PC-3 (cell line): Measurements from ENCODE around the gene RFWD3. TPM values are rescaled to one million over a fixed set of nuclear protein-coding genes. Genes with fewer than 3 reads are reported as not detected.
A peak's percentile ranks its signal among the peaks of the same experiment; 100 is the strongest.

Experiments
- ATAC-seq: fragments of 200-7000 bp; cut with Tn5 transposase; 2 replicates; pipeline ENCODE4 v1.9.1; 2020; ENCODE audit warnings: mild to moderate bottlenecking, moderate library complexity
- BruUV-seq: library from RNA; stranded (reverse); fragments of 400-500 nt; replicated peaks from 2 replicates; lab custom pipeline; 2021; lab: Mats Ljungman, UMichigan
- CTCF ChIA-PET: fragments of 300-600 bp; sonication (Branson Sonifier 250); formaldehyde crosslinking; loops from one replicate; lab custom pipeline; 2022; ENCODE audit warnings: antibody characterized with exemption; lab: Charles Lee
- POLR2A ChIA-PET: fragments of 300-600 bp; sonication (Branson Sonifier 250); formaldehyde crosslinking; loops from one replicate; lab custom pipeline; 2022; ENCODE audit warnings: antibody characterized with exemption; ENCODE audit not compliant: unreplicated experiment; lab: Charles Lee
- DNase-seq: peaks from one replicate; pipeline ENCODE4 v3.0.0-alpha.2; 2015
- H2AFZ ChIP-seq: fragments of 300-600 bp; sonication (generic); 2 replicates; pipeline ENCODE4 v1.6.0; 2016; ENCODE audit warnings: antibody characterized with exemption, low read length
- H3F3A ChIP-seq: fragments of 300-600 bp; sonication (generic); one replicate; pipeline ENCODE4 v1.6.0; 2017; ENCODE audit warnings: antibody characterized with exemption, low read length, control low read depth, mild to moderate bottlenecking; ENCODE audit not compliant: unreplicated experiment
- H3K27ac ChIP-seq: fragments of 300-600 bp; sonication (generic); 2 replicates; pipeline ENCODE4 v1.5.1; 2016; ENCODE audit warnings: mild to moderate bottlenecking, low read length
- H3K27me3 ChIP-seq: fragments of 300-600 bp; sonication (generic); 2 replicates; pipeline ENCODE4 v1.6.1; 2016; ENCODE audit warnings: low read length, mixed read lengths
- H3K36me3 ChIP-seq: fragments of 300-600 bp; sonication (generic); 2 replicates; pipeline ENCODE4 v1.6.1; 2016; ENCODE audit warnings: low read depth, mixed run types, low read length, mixed read lengths
- H3K4me1 ChIP-seq: fragments of 300-600 bp; sonication (generic); 2 replicates; pipeline ENCODE4 v1.5.1; 2016; ENCODE audit warnings: low read length; ENCODE audit not compliant: insufficient read depth
- H3K4me2 ChIP-seq: fragments of 300-600 bp; sonication (generic); 2 replicates; pipeline ENCODE4 v1.6.0; 2016; ENCODE audit warnings: low read length
- H3K4me3 ChIP-seq: fragments of 300-600 bp; sonication (generic); 2 replicates; pipeline ENCODE4 v1.5.1; 2016; ENCODE audit warnings: mild to moderate bottlenecking, low read length, mixed read lengths
- H3K79me2 ChIP-seq: fragments of 300-600 bp; sonication (generic); 2 replicates; pipeline ENCODE4 v1.6.1; 2017; ENCODE audit warnings: low read length, mixed read lengths
- H3K9ac ChIP-seq: fragments of 300-600 bp; sonication (generic); 2 replicates; pipeline ENCODE4 v1.6.0; 2016; ENCODE audit warnings: mild to moderate bottlenecking, low read length
- H3K9me2 ChIP-seq: fragments of 300-600 bp; sonication (generic); replicated peaks from 2 replicates; pipeline ENCODE4 v1.6.1; 2016; ENCODE audit warnings: mixed run types, low read length, mixed read lengths
- H3K9me3 ChIP-seq: fragments of 300-600 bp; sonication (generic); 2 replicates; pipeline ENCODE4 v1.6.1; 2016; ENCODE audit warnings: low read length, mixed read lengths
- H4K20me1 ChIP-seq: fragments of 300-600 bp; sonication (generic); 2 replicates; pipeline ENCODE4 v1.6.1; 2016; ENCODE audit warnings: low read length, mixed read lengths
- EZH2 ChIP-seq: fragments of 300-600 bp; sonication (generic); IDR thresholded peaks from one replicate; pipeline ENCODE4 v1.6.1; 2017; ENCODE audit warnings: antibody characterized with exemption, mild to moderate bottlenecking, low read length; ENCODE audit not compliant: unreplicated experiment
- EZH2phosphoT487 ChIP-seq: fragments of 300-600 bp; sonication (generic); IDR thresholded peaks from 2 replicates; pipeline ENCODE4 v1.6.1; 2018; ENCODE audit warnings: mild to moderate bottlenecking, antibody characterized with exemption, low read length, borderline replicate concordance
- intact Hi-C: fragments of 100-400 bp; cut with micrococcal nuclease; formaldehyde crosslinking; loops from 2 replicates; pipeline ENCODE4 v1.9.0; 2023
- total RNA-seq: library from RNA; depleted of rRNA; stranded (reverse); fragments of >200 nt; gene quantifications from 2 replicates; pipeline ENCODE4 v1.2.3, GENCODE V29; 2014
- TF ChIP-seq, protein P1 (sequence below): fragments of 300-600 bp; sonication (generic); conservative IDR thresholded peaks from 2 replicates; pipeline ENCODE4 v1.5.1; 2017; ENCODE audit warnings: antibody characterized with exemption, low read depth, mild to moderate bottlenecking, low read length

RFWD3 gene
- total RNA-seq, 1 experiment from 2014 or later, result 32.8 TPM

DNA sequence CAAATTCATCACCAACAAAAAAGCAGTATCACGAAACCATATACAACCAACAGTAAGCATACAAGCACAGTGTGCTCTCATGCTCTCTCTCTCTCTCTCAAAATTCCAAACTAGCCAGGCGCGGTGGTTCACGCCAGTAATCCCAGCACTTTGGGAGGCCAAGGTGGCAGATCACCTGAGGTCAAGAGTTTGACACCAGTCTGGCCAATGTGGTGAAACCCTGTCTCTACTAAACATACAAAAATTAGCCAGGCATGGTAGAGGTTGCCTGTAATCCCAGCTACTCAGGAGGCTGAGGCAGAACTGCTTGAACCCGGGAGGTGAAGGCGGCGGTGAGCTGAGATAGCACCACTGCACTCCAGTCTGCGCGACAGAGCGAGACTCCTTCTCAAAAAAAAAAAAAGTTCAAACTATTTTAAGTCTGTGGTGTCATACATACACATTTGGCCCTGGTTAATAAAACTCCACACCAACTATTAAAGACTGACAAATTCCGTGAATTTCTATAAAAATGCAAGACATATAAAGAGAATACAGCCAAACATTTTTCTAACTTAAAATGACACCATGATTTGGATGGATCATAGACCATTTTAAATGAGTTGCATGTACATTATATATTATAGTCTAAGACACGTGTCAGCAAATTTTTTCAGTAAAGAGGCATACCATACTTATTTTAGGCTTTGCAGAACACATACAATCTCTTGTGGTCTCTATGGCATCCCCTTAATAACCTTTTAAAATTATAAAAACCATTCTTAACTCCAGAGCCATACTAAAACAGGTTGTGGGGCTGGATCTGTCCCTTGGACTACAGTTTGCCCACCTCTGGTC, 90.7 kb downstream of the RFWD3 start:
- Histone ChIP-seq H3F3A (no peaks in the 10 kb centered on the region), H3K9me2 (no peaks in the 10 kb centered on the region), H3K4me2 (no peak overlapping the region), H3K27me3 (no peaks in the 10 kb centered on the region), H3K4me3 (no peak overlapping the region), H3K4me1 (peaks cover 16% of the 10 kb centered on the region), H3K9me3 (no peaks in the 10 kb centered on the region), H3K79me2 (peaks cover 88% of the 10 kb centered on the region), H4K20me1 (peaks cover 7% of the 10 kb centered on the region; the same call in 1 of the 2 replicates), H3K36me3 (no peaks in the 10 kb centered on the region), H3K9ac (no peak overlapping the region), H2AFZ (no peak overlapping the region), H3K27ac (no peak overlapping the region)
- no TSS peak for BruUV-seq
- no peak for TF ChIP-seq EZH2
- TF ChIP-seq, protein P1, sequence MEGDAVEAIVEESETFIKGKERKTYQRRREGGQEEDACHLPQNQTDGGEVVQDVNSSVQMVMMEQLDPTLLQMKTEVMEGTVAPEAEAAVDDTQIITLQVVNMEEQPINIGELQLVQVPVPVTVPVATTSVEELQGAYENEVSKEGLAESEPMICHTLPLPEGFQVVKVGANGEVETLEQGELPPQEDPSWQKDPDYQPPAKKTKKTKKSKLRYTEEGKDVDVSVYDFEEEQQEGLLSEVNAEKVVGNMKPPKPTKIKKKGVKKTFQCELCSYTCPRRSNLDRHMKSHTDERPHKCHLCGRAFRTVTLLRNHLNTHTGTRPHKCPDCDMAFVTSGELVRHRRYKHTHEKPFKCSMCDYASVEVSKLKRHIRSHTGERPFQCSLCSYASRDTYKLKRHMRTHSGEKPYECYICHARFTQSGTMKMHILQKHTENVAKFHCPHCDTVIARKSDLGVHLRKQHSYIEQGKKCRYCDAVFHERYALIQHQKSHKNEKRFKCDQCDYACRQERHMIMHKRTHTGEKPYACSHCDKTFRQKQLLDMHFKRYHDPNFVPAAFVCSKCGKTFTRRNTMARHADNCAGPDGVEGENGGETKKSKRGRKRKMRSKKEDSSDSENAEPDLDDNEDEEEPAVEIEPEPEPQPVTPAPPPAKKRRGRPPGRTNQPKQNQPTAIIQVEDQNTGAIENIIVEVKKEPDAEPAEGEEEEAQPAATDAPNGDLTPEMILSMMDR, result no peak
- no peak for TF ChIP-seq EZH2phosphoT487
- DNase-seq (no peak), ATAC-seq (no peak)
- intact Hi-C loops, result no loop called here
- CTCF ChIA-PET, result interaction anchor here (0.6 kb wide), 1 partner anchor 127 kb away, joined by 4 read pairs; no protein-coding TSS in a partner anchor
- POLR2A ChIA-PET, result no interaction called here

DNA sequence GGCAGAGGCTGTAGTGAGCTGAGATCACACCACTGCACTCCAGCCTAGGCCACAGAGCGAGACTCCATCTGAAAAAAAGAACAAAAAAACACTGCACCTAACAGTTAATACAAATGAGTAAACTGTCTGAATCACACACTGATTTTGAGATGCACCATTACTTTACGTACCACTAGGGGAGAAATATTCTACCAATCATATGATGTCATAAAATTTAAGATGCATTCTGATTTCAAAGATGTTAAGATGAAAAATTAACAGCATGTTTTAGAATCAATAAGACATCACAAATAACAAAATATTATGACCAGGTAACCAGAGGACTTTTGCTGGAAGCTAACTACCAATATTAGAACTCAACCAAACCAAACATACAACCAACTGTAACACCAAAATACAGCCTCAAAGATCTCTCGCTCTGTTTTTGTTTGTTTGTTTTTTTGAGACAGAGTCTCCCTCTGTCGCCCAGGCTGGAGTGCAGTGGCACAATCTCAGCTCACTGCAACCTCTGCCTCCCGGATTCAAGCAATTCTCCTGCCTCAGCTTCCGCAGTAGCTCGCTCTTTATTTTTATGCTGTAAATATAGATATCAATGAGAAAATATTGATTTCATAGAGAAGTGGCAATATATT, 91.4 kb downstream of the RFWD3 start:
- intact Hi-C loops, result no loop called here

More for the DNA sequence above, 91.4 kb downstream of the RFWD3 start:
- H4K20me1 ChIP-seq, result peaks cover 7% of the 10 kb centered on the region; the same call in 1 of the 2 replicates
- H3K27me3 ChIP-seq, result no peaks in the 10 kb centered on the region
- H3K9ac ChIP-seq, result no peak overlapping the region
- H3K4me3 ChIP-seq, result no peak overlapping the region
- H3K4me1 ChIP-seq, result peaks cover 16% of the 10 kb centered on the region
- H3K79me2 ChIP-seq, result peaks cover 88% of the 10 kb centered on the region
- H3K9me2 ChIP-seq, result no peaks in the 10 kb centered on the region
- no peaks in the 10 kb centered on the region for H3K36me3 ChIP-seq
- no peak overlapping the region for H2AFZ ChIP-seq
- DNase-seq (no peak), ATAC-seq (no peak)
- ChIA-PET CTCF (no interaction called here), POLR2A (no interaction called here)
- H3K9me3 ChIP-seq, result no peaks in the 10 kb centered on the region
- no peaks in the 10 kb centered on the region for H3F3A ChIP-seq
- TF ChIP-seq EZH2phosphoT487, result no peak
- TF ChIP-seq, protein P1, result 0 out of 2 replicates have a peak, but pooled peaks have one; percentile 19
- H3K4me2 ChIP-seq, result no peak overlapping the region
- no TSS peak for BruUV-seq
- H3K27ac ChIP-seq, result no peak overlapping the region
